OCI-LY1 (cell line): ENCODE measurements around the gene KLF3.
"Not testable (repeated sequence)": the region's sequence is repeated elsewhere in the genome, so short reads cannot be mapped to it uniquely, and the experiment has no call there.

ENCODE experiments used
- H2AFZ ChIP-seq: fragments of 200-600 bp; sonication (generic), shearing (Covaris generic); 2 replicates; pipeline ENCODE4 v1.6.0; 2014; ENCODE audit warnings: antibody characterized with exemption, mild to moderate bottlenecking, low read length
- H3F3A ChIP-seq: fragments of 200-600 bp; sonication (generic), shearing (Covaris generic); 2 replicates; pipeline ENCODE4 v1.6.0; 2014; ENCODE audit warnings: mild to moderate bottlenecking, antibody characterized with exemption, low read length, moderate library complexity; ENCODE audit not compliant: insufficient read depth
- H3K27ac ChIP-seq: fragments of 200-600 bp; sonication (generic); 2 replicates; pipeline ENCODE4 v1.5.1; 2014; ENCODE audit warnings: low read length, mixed run types, mild to moderate bottlenecking, low read depth; ENCODE audit not compliant: poor library complexity, severe bottlenecking
- H3K27me3 ChIP-seq: fragments of 200-600 bp; sonication (generic); 2 replicates; pipeline ENCODE4 v1.6.0; 2014; ENCODE audit warnings: antibody characterized with exemption, mild to moderate bottlenecking, low read length, moderate library complexity; ENCODE audit not compliant: insufficient read depth
- H3K36me3 ChIP-seq: fragments of 200-600 bp; sonication (generic); 2 replicates; pipeline ENCODE4 v1.6.1; 2014; ENCODE audit warnings: mild to moderate bottlenecking, antibody characterized with exemption, low read length, moderate library complexity, mixed read lengths; ENCODE audit not compliant: insufficient read depth
- H3K4me1 ChIP-seq: fragments of 200-600 bp; sonication (generic); 2 replicates; pipeline ENCODE4 v1.5.1; 2014; ENCODE audit warnings: mild to moderate bottlenecking, low read length, moderate library complexity; ENCODE audit not compliant: insufficient read depth, severe bottlenecking
- H3K4me2 ChIP-seq: fragments of 200-600 bp; sonication (generic), shearing (Covaris generic); 2 replicates; pipeline ENCODE4 v1.6.1; 2014; ENCODE audit warnings: low read length
- H3K4me3 ChIP-seq: fragments of 200-600 bp; sonication (generic); 2 replicates; pipeline ENCODE4 v1.5.1; 2014; ENCODE audit warnings: low read length, low read depth, mild to moderate bottlenecking, mixed read lengths; ENCODE audit not compliant: poor library complexity, severe bottlenecking
- H3K79me2 ChIP-seq: fragments of 200-600 bp; shearing (Covaris generic); 2 replicates; pipeline ENCODE4 v1.6.1; 2016; ENCODE audit warnings: mixed run types, low read length, mixed read lengths; ENCODE audit not compliant: insufficient read depth
- H3K9ac ChIP-seq: fragments of 200-600 bp; sonication (generic), shearing (Covaris generic); 2 replicates; pipeline ENCODE4 v1.6.1; 2014; ENCODE audit warnings: mild to moderate bottlenecking, low read length, mixed read lengths
- H3K9me2 ChIP-seq: fragments of 200-600 bp; sonication (generic), shearing (Covaris generic); 2 replicates; pipeline ENCODE4 v1.6.1; 2014; ENCODE audit warnings: low read depth, mild to moderate bottlenecking, low read length, mixed read lengths
- H3K9me3 ChIP-seq: fragments of 200-600 bp; shearing (Covaris generic); 2 replicates; pipeline ENCODE4 v1.6.1; 2014; ENCODE audit warnings: low read length, mixed read lengths
- H4K20me1 ChIP-seq: fragments of 200-600 bp; sonication (generic), shearing (Covaris generic); 2 replicates; pipeline ENCODE4 v1.6.0; 2016; ENCODE audit warnings: mild to moderate bottlenecking, low read length; ENCODE audit not compliant: insufficient read depth
- CTCF ChIP-seq: fragments of 200-600 bp; sonication (generic), shearing (Covaris generic); IDR thresholded peaks from 2 replicates; pipeline ENCODE4 v1.5.1; 2017; ENCODE audit warnings: mild to moderate bottlenecking, antibody characterized with exemption, low read length, moderate library complexity, mixed read lengths
- EZH2 ChIP-seq: fragments of 200-600 bp; sonication (generic), shearing (Covaris generic); IDR thresholded peaks from 2 replicates; pipeline ENCODE4 v1.8.0; 2017; ENCODE audit warnings: borderline replicate concordance, mixed run types, mild to moderate bottlenecking, antibody characterized with exemption, low read length, moderate library complexity, mixed read lengths

The KLF3 gene

GRCh38 chr4:38623260-38623659 is 40.7 kb upstream of the KLF3 start:
- Histone ChIP-seq H3K27me3 (no peaks in the 10 kb centered on the region), H3K9ac (no peak overlapping the region), H2AFZ (no peak overlapping the region), H3K9me2 (no peaks in the 10 kb centered on the region), H3K36me3 (no peaks in the 10 kb centered on the region), H3K79me2 (no peaks in the 10 kb centered on the region), H3K9me3 (no peaks in the 10 kb centered on the region), H3K4me1 (no peaks in the 10 kb centered on the region), H4K20me1 (no peaks in the 10 kb centered on the region), H3K4me2 (no peak overlapping the region), H3K4me3 (no peak overlapping the region), H3F3A (no peaks in the 10 kb centered on the region), H3K27ac (no peak overlapping the region)
- no peak for TF ChIP-seq EZH2

- no peak overlapping the region for H2AFZ ChIP-seq
- no peaks in the 10 kb centered on the region for H3K27me3 ChIP-seq
- no peaks in the 10 kb centered on the region for H3F3A ChIP-seq
- no peaks in the 10 kb centered on the region for H4K20me1 ChIP-seq
- H3K9ac ChIP-seq = no peak overlapping the region
- H3K4me3 ChIP-seq = no peak overlapping the region
- H3K4me2 ChIP-seq = no peak overlapping the region
- H3K79me2 ChIP-seq = no peaks in the 10 kb centered on the region
- no peaks in the 10 kb centered on the region for H3K4me1 ChIP-seq
- H3K9me2 ChIP-seq = no peaks in the 10 kb centered on the region
- TF ChIP-seq EZH2 = no peak
- no peak for TF ChIP-seq CTCF
- H3K9me3 ChIP-seq = no peaks in the 10 kb centered on the region
- no peaks in the 10 kb centered on the region for H3K36me3 ChIP-seq
- H3K27ac ChIP-seq = no peak overlapping the region
Measured at GRCh38 chr4:38624311-38624710, 39.7 kb upstream of the KLF3 start.

- H3K4me1 ChIP-seq = no peaks in the 10 kb centered on the region
- H3K79me2 ChIP-seq = no peaks in the 10 kb centered on the region
- no peak overlapping the region for H3K4me2 ChIP-seq
- H4K20me1 ChIP-seq = no peaks in the 10 kb centered on the region
- no peaks in the 10 kb centered on the region for H3K36me3 ChIP-seq
- TF ChIP-seq EZH2 (no peak), CTCF (no peak)
- H3K27ac ChIP-seq = no peak overlapping the region
- no peak overlapping the region for H3K9ac ChIP-seq
- H2AFZ ChIP-seq = no peak overlapping the region
- no peaks in the 10 kb centered on the region for H3K9me3 ChIP-seq
- H3K9me2 ChIP-seq = no peaks in the 10 kb centered on the region
- H3K27me3 ChIP-seq = no peaks in the 10 kb centered on the region
- no peaks in the 10 kb centered on the region for H3F3A ChIP-seq
- H3K4me3 ChIP-seq = no peak overlapping the region
Measured at GRCh38 chr4:38625508-38625907, 38.5 kb upstream of the KLF3 start.

GRCh38 chr4:38626901-38627444 is 37.0 kb upstream of the KLF3 start:
- H3K9me2 ChIP-seq, H3K4me2 ChIP-seq, H3K4me3 ChIP-seq, H4K20me1 ChIP-seq, H3K36me3 ChIP-seq, H3K27ac ChIP-seq, H3K9me3 ChIP-seq, H3K4me1 ChIP-seq, H3K27me3 ChIP-seq, H3F3A ChIP-seq, H2AFZ ChIP-seq, H3K9ac ChIP-seq, H3K79me2 ChIP-seq: not testable (repeated sequence)
